OCI-LY7 (cell line): ENCODE results near the gene RTL10.

Experiments used
- CTCF ChIP-seq: fragments of 200-600 bp; sonication (generic); conservative IDR thresholded peaks from 2 replicates; pipeline ENCODE4 v1.5.1; 2014; ENCODE audit warnings: mild to moderate bottlenecking, antibody characterized with exemption, low read length, moderate library complexity, mixed read lengths
- EZH2phosphoT487 ChIP-seq: fragments of 200-600 bp; sonication (generic); IDR thresholded peaks from 2 replicates; pipeline ENCODE4 v1.6.1; 2018; ENCODE audit warnings: low read depth, borderline replicate concordance, mild to moderate bottlenecking, mixed run types, antibody characterized with exemption, low read length, moderate library complexity, mixed read lengths

- TF ChIP-seq EZH2phosphoT487 (no peak), CTCF (no peak)
These were observed 30.3 kb downstream of the RTL10 start for GRCh38 chr22:19824212-19824925.
